T-helper 2 cell treated with Interferon-gamma antibody and Interleukin-4, amounts not matched to agents 5 μg/mL and 100 μg/mL, for 36 hours (primary cell): ENCODE measurements around the gene DYNLL2.

ENCODE experiments used
- DNase-seq: peaks from one replicate; pipeline ENCODE4 v3.0.0; 2021; ENCODE audit warnings: low spot score
- H3K27ac Mint-ChIP-seq: one replicate; pipeline ENCODE4 v1.8.0; 2021; ENCODE audit warnings: mild to moderate bottlenecking, mixed read lengths
- H3K27me3 Mint-ChIP-seq: one replicate; pipeline ENCODE4 v1.8.0; 2021; ENCODE audit warnings: low read depth, mixed read lengths
- H3K36me3 Mint-ChIP-seq: one replicate; pipeline ENCODE4 v1.8.0; 2021; ENCODE audit warnings: low read depth, mixed read lengths
- H3K4me1 Mint-ChIP-seq: one replicate; pipeline ENCODE4 v1.8.0; 2021; ENCODE audit warnings: low read depth, mixed read lengths
- H3K4me3 Mint-ChIP-seq: one replicate; pipeline ENCODE4 v1.8.0; 2022; ENCODE audit warnings: mild to moderate bottlenecking, moderate library complexity, mixed read lengths
- H3K9me3 Mint-ChIP-seq: one replicate; pipeline ENCODE4 v1.8.0; 2021; ENCODE audit warnings: mixed read lengths

Gene DYNLL2

DNA sequence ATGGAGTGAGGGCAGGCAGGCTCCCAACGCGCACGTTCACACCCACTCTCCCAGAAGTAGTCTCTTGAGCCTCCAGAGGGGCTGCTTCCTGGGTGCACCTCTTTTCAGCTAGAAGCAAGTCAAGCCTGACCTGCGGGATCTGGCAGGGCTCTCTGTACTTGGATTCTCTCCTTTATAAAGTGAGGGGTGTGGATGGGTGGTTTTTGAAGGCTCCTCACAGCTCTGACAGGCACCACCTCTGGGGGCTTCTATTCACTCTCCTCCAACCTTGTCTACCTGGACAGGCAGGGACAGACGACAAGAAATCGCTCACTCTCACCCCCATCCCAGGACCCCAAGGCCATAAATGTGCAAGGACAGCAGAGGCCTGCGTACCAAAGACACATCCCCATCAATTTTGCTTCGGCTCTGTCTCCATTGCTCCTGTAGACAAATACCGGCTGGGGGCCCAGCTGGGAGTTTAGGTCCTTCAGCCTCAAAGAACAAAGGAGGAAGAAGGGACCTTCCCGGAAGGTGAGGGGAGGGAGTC, 814 bp upstream of the DYNLL2 start:
- Mint-ChIP-seq H3K27ac (peak overlapping the region; percentile 19), H3K4me1 (peaks cover 24% of the 10 kb centered on the region), H3K9me3 (no peaks in the 10 kb centered on the region), H3K27me3 (peaks cover 32% of the 10 kb centered on the region), H3K4me3 (no peak overlapping the region), H3K36me3 (peaks cover 19% of the 10 kb centered on the region)
- DNase-seq, result no peak

DNA sequence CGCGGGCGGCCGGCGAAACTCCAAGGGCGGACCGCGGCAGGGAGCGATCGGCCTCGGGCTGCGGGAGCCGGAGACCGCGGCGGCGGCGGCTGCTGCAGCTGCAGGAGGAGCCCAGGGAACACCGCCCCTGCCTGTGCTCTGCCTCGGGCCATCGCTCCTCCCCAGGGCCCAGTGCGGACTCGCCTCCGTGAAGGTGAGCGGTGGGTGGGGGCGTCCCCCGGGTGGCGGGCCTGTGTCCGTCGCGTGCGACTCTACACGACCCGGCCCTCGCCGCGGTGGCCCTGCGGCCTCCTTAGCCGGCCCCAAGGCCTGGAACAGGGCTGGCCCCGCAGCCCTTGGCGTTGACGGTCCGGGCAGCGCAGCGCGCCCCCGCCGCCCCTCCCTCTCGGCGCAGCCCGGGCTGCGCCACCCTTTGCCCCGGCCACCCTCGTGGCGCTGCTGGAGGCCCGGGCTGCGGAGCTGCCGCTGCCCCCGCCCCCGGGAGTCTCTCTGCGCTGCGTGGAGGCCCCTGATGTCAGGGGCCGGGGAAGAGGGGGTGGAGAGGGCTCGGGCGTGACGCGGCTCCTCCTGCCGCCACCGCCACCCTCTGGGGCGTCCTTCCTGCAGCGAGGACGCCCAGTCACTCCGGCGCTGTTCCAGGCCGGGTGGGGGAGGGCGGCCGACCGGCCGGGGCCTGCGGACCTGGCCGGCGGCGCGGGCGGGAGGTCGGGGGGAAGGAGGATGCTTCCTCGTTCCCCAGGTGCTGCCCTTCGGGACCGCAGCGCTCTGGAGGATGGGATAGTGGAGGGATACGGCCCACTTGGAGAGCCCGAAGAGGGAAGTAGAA, 485 bp downstream of the DYNLL2 start:
- H3K36me3 Mint-ChIP-seq, result peaks cover 32% of the 10 kb centered on the region
- peak overlapping the region; percentile 89 for H3K4me3 Mint-ChIP-seq
- H3K4me1 Mint-ChIP-seq, result peaks cover 30% of the 10 kb centered on the region
- H3K27me3 Mint-ChIP-seq, result peaks cover 20% of the 10 kb centered on the region
- no peaks in the 10 kb centered on the region for H3K9me3 Mint-ChIP-seq
- peak overlapping the region; percentile 85 for H3K27ac Mint-ChIP-seq
- DNase-seq, result peak; percentile 64

DNA sequence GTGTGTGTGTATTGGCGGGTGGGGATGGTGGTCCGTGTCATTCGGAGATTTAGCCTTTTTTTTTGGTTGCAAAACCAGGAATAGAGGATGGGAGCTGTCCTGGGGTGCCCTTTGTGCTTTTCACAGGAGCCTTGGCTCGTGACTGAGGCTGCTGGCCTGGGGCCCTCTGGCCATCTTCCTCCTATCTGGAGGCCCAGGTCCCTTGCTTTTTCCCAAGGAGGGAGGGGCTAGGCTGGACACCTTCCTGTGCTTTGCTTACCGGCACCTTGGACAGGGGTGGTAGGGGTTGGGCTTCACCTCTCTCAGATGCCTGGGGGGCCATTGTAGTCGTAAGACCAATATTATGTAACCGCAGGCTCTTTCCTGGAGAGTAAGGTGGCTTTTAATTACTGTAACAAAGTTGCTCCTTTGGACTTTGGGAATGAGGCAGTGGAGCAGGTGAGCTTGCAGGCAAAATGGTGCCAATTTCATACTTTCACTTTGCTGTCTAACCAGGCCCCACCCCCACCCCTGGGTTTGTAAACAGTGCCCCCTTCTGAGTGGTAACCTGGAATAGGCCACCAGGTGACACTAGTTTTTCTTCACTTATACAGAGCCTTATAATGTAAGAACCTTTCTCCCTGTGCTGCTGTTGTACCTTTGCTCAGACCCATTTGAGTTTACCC, 1.2 kb downstream of the DYNLL2 start:
- Mint-ChIP-seq H3K27ac (peak overlapping the region; percentile 85), H3K4me3 (peak overlapping the region; percentile 89), H3K27me3 (peaks cover 13% of the 10 kb centered on the region), H3K4me1 (peaks cover 30% of the 10 kb centered on the region), H3K36me3 (peaks cover 38% of the 10 kb centered on the region), H3K9me3 (no peaks in the 10 kb centered on the region)
- peak; percentile 23 for DNase-seq

DNA sequence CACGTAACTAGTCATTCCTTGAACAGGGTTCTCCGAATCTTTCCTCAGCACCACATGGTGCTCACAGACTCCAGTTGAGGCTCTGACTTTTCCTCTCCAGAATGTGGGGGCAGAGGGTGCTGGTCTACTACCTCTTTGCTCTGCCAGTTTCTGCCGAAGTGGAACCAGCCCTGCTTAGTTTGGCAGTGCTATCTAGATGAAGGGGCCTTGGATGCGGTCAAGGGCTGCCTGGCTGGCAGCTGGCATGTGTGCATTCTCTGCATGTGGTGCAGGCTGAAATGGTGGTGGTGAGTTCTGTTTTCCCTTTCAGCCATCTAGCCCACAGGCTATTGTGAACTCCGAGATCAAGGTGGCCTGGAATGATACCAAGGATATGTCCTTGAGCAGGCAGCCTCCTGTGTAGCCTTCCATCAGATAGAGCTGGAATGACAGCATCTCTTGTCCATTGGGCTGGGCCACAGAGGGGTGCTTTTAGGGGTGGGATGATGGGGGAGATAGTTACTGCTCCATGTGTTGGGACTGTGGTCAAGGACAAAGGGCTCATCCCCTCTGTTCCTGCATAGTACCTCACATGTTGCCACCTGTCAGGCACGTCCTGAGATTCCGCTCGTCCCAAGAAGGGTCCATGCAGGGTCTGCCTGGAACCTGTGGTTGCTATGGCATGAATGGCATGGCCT, 2.0 kb downstream of the DYNLL2 start:
- Mint-ChIP-seq H3K27ac (no peak overlapping the region), H3K4me1 (peaks cover 30% of the 10 kb centered on the region), H3K36me3 (peaks cover 46% of the 10 kb centered on the region), H3K4me3 (peak overlapping the region; percentile 89), H3K9me3 (no peaks in the 10 kb centered on the region), H3K27me3 (peaks cover 7% of the 10 kb centered on the region)
- no peak for DNase-seq

DNA sequence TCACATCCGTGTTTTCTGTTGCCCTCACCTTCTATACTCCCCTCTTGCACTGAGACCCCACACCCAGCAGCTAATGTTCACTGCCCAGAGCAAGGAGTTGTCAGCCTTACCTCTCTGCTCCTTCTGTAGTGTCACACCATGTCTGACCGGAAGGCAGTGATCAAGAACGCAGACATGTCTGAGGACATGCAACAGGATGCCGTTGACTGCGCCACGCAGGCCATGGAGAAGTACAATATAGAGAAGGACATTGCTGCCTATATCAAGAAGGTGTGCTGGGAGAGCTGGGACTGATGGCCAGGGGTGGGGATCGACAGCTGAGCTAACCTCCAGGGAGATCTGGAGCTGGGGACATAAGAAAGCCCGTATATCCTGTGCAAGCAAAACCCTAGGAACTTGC, 3.7 kb downstream of the DYNLL2 start:
- H3K4me3 Mint-ChIP-seq, result no peak overlapping the region
- H3K27me3 Mint-ChIP-seq, result no peaks in the 10 kb centered on the region
- peaks cover 31% of the 10 kb centered on the region for H3K4me1 Mint-ChIP-seq
- DNase-seq, result no peak
- H3K9me3 Mint-ChIP-seq, result no peaks in the 10 kb centered on the region
- peaks cover 60% of the 10 kb centered on the region for H3K36me3 Mint-ChIP-seq
- no peak overlapping the region for H3K27ac Mint-ChIP-seq

DNA sequence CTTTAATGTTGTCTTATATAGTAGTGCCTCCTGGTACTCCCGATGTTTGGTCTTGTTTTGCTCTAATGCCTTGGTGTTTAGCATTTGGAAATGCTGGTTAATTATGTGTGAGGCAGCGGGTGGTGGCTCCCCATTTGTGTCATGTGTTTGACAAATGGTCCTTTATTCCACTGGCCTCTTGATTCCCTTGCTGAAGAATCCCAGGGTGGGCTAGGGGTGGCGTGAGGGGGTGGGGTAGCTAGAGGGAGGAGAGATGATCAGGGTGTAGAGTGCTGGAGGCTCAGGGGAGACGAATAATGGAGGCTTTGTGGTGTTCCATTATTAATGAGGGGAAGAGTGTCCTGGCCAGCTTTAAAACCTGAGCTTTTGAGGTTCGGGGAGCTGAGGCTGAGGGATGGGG, 5.4 kb downstream of the DYNLL2 start:
- peaks cover 74% of the 10 kb centered on the region for H3K36me3 Mint-ChIP-seq
- no peak overlapping the region for H3K27ac Mint-ChIP-seq
- DNase-seq, result no peak
- H3K4me3 Mint-ChIP-seq, result no peak overlapping the region
- peaks cover 28% of the 10 kb centered on the region for H3K4me1 Mint-ChIP-seq
- H3K9me3 Mint-ChIP-seq, result no peaks in the 10 kb centered on the region
- no peaks in the 10 kb centered on the region for H3K27me3 Mint-ChIP-seq

DNA sequence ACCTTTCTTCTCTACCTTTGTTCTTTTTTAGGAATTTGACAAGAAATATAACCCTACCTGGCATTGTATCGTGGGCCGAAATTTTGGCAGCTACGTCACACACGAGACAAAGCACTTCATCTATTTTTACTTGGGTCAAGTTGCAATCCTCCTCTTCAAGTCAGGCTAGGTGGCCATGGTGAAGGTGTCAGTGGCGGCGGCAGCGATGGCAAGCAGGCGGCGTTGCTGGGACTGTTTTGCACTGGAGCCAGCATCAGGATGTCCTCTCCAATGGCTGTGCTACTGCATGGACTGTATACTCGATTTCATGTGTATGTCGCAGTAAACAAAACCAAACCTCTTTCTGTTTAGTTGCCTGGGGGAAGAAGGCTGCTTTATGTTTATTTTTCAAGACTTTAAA, 5.9 kb downstream of the DYNLL2 start:
- Mint-ChIP-seq H3K36me3 (peaks cover 78% of the 10 kb centered on the region), H3K27me3 (no peaks in the 10 kb centered on the region), H3K4me1 (peaks cover 28% of the 10 kb centered on the region), H3K27ac (no peak overlapping the region), H3K9me3 (no peaks in the 10 kb centered on the region), H3K4me3 (no peak overlapping the region)
- DNase-seq, result no peak

DNA sequence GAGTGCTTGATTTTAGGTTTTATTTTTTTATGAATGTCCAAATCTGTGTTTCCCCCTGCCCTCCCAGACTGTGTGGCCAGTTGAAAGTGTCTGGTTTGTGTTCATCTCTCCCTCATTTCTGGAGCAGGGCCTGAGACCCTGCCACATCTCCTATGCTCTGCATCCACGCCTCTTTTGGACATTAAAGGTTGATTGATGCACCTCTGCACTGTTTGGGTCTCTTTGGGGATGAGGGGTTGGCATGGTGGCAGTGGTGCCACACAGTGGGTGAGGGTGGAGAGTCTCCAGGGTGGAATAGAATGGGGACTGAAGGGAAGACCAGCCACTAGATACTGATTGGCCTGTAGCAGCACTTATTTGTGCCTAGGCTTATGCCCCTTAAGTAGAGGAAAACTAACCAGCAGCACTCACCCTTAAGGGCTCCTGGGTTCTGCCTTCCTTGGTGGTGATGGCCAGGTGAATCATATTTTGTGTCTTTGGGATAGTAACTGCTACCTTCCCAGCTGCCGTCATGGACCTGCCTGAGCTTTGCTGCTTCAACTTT, 7.9 kb downstream of the DYNLL2 start:
- Mint-ChIP-seq H3K4me3 (no peak overlapping the region), H3K36me3 (peaks cover 66% of the 10 kb centered on the region), H3K27ac (no peak overlapping the region), H3K4me1 (peaks cover 17% of the 10 kb centered on the region), H3K9me3 (no peaks in the 10 kb centered on the region), H3K27me3 (no peaks in the 10 kb centered on the region)
- DNase-seq, result no peak

DNA sequence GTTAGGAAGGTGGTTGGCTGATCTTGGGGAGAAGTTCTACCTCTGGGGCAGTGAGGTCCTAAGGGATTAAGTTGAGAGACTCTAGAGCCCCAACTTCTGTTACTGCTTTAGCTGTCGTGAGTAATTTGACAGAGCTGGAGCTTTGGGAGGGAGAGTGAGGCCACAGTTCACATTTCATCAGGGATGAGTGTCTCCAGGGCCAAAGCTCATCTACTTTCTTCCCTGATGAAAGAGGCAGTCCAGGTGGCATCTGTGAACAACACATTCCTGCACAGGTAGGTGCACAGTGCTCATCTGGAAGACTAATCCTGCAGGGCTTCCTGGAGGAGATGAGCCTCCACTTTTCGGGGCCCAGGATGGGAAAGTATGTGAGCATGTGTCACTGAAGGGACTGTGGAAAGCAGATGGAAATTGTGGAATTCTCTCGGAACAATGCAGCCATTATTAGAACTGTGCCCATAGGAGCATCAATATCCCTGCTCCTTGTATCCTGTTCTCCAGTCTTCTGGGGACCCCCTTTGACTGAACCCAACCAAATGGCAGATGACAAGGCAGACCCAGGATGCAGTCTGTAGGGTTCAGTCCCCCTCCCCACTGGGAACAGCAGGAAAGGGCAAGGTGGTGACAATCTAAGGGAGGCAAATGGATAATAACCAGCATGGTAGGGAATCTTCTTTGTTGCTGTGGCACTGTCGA, 9.0 kb downstream of the DYNLL2 start:
- Mint-ChIP-seq H3K27ac (no peak overlapping the region), H3K4me1 (peaks cover 13% of the 10 kb centered on the region), H3K27me3 (no peaks in the 10 kb centered on the region), H3K4me3 (no peak overlapping the region), H3K36me3 (peaks cover 61% of the 10 kb centered on the region), H3K9me3 (no peaks in the 10 kb centered on the region)
- DNase-seq, result no peak

DNA sequence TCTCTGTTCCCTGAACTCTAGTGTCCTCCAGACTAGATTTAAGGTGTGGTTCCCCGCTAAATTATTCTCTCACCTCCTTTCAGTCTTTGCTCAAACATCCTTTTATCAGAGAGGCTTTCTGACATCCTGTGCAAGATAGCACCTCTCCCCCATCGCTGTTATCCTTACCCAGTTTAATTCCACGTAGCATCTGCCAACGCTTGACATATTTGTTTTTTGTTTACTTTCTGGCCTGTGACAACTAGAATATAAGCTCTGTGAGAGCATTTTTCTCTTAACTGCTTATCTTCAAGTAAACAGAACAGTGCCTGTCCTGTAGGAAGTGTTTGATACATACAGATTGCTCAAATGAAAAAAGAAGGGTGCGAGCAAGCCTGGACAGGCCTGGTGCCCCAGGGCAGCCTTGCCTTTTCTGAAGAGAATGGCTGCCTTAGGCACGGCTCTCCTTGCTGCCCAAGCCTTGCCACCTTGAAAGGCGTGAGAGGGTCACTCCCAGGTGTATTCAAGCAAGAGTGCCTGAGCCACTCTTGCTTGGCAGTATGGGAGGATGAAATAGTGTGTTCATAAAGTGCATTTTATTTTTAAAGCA, 9.7 kb downstream of the DYNLL2 start:
- peaks cover 9% of the 10 kb centered on the region for H3K4me1 Mint-ChIP-seq
- H3K36me3 Mint-ChIP-seq, result peaks cover 54% of the 10 kb centered on the region
- no peaks in the 10 kb centered on the region for H3K9me3 Mint-ChIP-seq
- H3K4me3 Mint-ChIP-seq, result no peak overlapping the region
- DNase-seq, result no peak
- no peaks in the 10 kb centered on the region for H3K27me3 Mint-ChIP-seq
- H3K27ac Mint-ChIP-seq, result no peak overlapping the region

DNA sequence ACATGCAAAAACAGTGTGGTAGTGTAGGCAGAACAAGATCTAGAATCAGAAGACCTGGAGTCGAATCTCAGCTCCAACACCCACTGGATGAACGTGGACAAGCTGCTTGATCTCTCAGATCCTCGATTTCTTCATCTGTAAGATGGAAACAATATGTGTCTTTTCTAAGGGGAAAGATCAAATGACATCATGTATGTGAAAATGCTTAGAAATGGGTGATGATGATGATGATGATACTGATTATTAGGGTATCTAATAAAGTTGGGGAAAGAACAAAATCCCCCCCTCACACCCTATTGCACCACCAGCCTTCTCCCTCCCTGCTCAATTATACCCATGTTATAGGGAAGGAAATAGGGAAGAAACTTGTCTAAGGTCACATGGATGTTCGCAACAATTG, 10.9 kb downstream of the DYNLL2 start:
- no peak for DNase-seq
- H3K27me3 Mint-ChIP-seq, result no peaks in the 10 kb centered on the region
- H3K27ac Mint-ChIP-seq, result no peak overlapping the region
- no peaks in the 10 kb centered on the region for H3K9me3 Mint-ChIP-seq
- no peak overlapping the region for H3K4me3 Mint-ChIP-seq
- peaks cover 9% of the 10 kb centered on the region for H3K4me1 Mint-ChIP-seq
- peaks cover 42% of the 10 kb centered on the region for H3K36me3 Mint-ChIP-seq

DNA sequence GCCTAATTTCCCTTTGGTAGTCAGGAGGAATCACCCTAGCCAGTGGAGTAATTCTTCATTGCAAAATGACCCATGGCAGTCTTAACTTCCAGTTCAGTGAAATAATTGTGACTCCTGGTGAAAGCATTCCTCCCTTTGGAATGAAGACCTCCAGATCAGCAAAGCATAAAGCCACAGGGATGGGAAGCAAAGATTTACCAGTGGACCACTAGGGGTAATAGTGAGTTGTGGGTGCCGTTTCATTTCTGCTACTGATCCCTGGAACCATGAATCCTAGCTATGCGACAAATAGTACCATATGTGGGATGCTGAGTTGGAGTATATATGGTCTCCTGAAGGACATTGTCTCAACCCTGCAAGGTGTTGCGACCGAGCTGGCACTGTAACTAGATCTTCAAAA, 13.7 kb downstream of the DYNLL2 start:
- no peak for DNase-seq
- H3K27me3 Mint-ChIP-seq, result peaks cover 8% of the 10 kb centered on the region

DNA sequence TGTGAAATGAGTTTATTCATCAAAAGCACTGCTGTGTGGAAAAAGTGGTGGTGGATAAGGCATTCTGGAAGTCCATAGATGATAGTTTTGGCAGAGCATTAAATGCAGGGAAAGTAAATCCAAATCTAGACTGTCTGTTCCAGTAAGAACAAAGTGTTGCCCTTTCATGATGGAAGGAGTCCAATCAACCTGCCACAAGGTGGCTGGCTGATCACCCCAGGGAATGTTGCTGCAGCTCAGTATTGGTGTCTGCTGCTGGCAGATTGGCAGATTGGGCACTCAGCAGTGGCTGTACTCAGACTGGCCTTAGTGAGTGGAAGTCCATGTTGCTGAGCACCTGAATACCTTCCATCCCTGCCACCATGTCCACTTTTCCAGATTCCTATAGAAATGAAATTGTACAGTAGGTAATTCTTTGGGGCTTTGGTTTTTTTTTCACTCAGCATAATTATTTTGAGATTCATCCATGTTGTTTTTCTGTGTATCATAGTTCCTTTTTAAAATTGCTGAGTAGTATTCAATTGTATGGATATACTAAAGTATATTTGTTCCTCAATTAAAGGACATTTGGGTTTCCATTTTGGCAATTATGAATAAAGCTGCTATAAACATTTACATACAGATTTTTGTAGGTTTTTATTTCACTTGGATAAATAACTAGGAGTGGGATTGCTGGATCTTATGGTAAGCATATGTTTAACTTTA, 14.3 kb downstream of the DYNLL2 start:
- no peak overlapping the region for H3K4me3 Mint-ChIP-seq
- peaks cover 14% of the 10 kb centered on the region for H3K36me3 Mint-ChIP-seq
- peaks cover 3% of the 10 kb centered on the region for H3K4me1 Mint-ChIP-seq
- H3K27me3 Mint-ChIP-seq, result peaks cover 8% of the 10 kb centered on the region
- H3K27ac Mint-ChIP-seq, result no peak overlapping the region
- DNase-seq, result no peak
- no peaks in the 10 kb centered on the region for H3K9me3 Mint-ChIP-seq

More for the DNA sequence above, 13.7 kb downstream of the DYNLL2 start:
- Mint-ChIP-seq H3K27ac (no peak overlapping the region), H3K36me3 (peaks cover 19% of the 10 kb centered on the region), H3K9me3 (no peaks in the 10 kb centered on the region), H3K4me1 (peaks cover 3% of the 10 kb centered on the region), H3K4me3 (no peak overlapping the region)
